ENCODE data around the gene ARHGAP26. TPM values are rescaled to one million over a fixed set of nuclear protein-coding genes. Genes with fewer than 3 reads are reported as not detected.

Gene ARHGAP26
- total RNA-seq, 1 donor: 1.7 TPM

GRCh38 chr5:142892021-142892420 lies 121.8 kb downstream of the ARHGAP26 start:
- no peak for TF ChIP-seq CTCF (IDR thresholded peaks at IDR 0.05; ENCODE audit: insufficient read depth, low read depth, low read length)
- DNase-seq (ENCODE audit: low read depth): no peak
- no peak overlapping the region for H3K4me3 ChIP-seq (ENCODE audit: low read depth, low read length)

GRCh38 chr5:142894315-142894714 lies 124.1 kb downstream of the ARHGAP26 start:
- TF ChIP-seq CTCF (IDR thresholded peaks at IDR 0.05; ENCODE audit: insufficient read depth, low read depth, low read length): no peak
- no peak for DNase-seq (ENCODE audit: low read depth)
- no peak overlapping the region for H3K4me3 ChIP-seq (ENCODE audit: low read depth, low read length)

- no peak overlapping the region for H3K4me3 ChIP-seq (ENCODE audit: low read depth, low read length)
- TF ChIP-seq CTCF (IDR thresholded peaks at IDR 0.05; ENCODE audit: insufficient read depth, low read depth, low read length): no peak
- DNase-seq (ENCODE audit: low read depth): peak; percentile 45
These were observed 124.6 kb downstream of the ARHGAP26 start for GRCh38 chr5:142894749-142895148.

- no peak for DNase-seq (ENCODE audit: low read depth)
- TF ChIP-seq CTCF (IDR thresholded peaks at IDR 0.05; ENCODE audit: insufficient read depth, low read depth, low read length): no peak
- no peak overlapping the region for H3K4me3 ChIP-seq (ENCODE audit: low read depth, low read length)
These were observed 126.3 kb downstream of the ARHGAP26 start for GRCh38 chr5:142896325-142897007.

- no peak for DNase-seq (ENCODE audit: low read depth)
- no peak for TF ChIP-seq CTCF (IDR thresholded peaks at IDR 0.05; ENCODE audit: insufficient read depth, low read depth, low read length)
- no peak overlapping the region for H3K4me3 ChIP-seq (ENCODE audit: low read depth, low read length)
These were observed 127.2 kb downstream of the ARHGAP26 start for GRCh38 chr5:142897328-142897727.

GRCh38 chr5:142900927-142901326 lies 130.8 kb downstream of the ARHGAP26 start:
- TF ChIP-seq CTCF (IDR thresholded peaks at IDR 0.05; ENCODE audit: insufficient read depth, low read depth, low read length): no peak
- peak; percentile 80 for DNase-seq (ENCODE audit: low read depth)
- no peak overlapping the region for H3K4me3 ChIP-seq (ENCODE audit: low read depth, low read length)
